HepG2 (cell line): ENCODE data around the gene LYRM2.

Source experiments
- CBX1 ChIP-seq: IDR thresholded peaks from one replicate; pipeline ENCODE4 v1.6.1; 2016; ENCODE audit warnings: antibody characterized with exemption, low read depth
- POLR2A ChIP-seq, 2 experiments: IDR thresholded peaks; 2 replicates each; pipeline ENCODE4 v1.6.1; 2011; ENCODE audit warnings: low read depth in 2 of 2, low read length in 2 of 2, mild to moderate bottlenecking in 1 of 2, moderate library complexity in 1 of 2; ENCODE audit not compliant: insufficient read depth in 1 of 2
- SMARCE1 ChIP-seq: fragments of 450-650 bp; IDR thresholded peaks from 2 replicates; pipeline ENCODE4 v1.6.1; 2017; ENCODE audit warnings: borderline replicate concordance
- ZBTB8A ChIP-seq: sonication (generic); formaldehyde crosslinking; IDR thresholded peaks from 2 replicates; pipeline ENCODE4 v1.4.0; 2020; ENCODE audit warnings: mild to moderate bottlenecking, low read depth, missing genetic modification reagents, borderline replicate concordance

GRCh38 chr6:89630488-89630887 lies 8.1 kb downstream of the LYRM2 start:
- no peak for TF ChIP-seq SMARCE1
- TF ChIP-seq CBX1 = no peak
- no peak for TF ChIP-seq ZBTB8A (CRISPR knock-in tag)
- no peak for TF ChIP-seq POLR2A (IDR thresholded peaks at IDR 0.05; ENCODE audit: insufficient read depth in 1 of 2, low read depth in 2 of 2, low read length in 2 of 2)
